HG02610 (cell line): ENCODE measurements around the gene VIL1.

Experiments used
- ATAC-seq: cut with Tn5 transposase; IDR thresholded peaks from one replicate; pipeline ENCODE4 v1.9.1; 2021; ENCODE audit warnings: mild to moderate bottlenecking, moderate library complexity; ENCODE audit not compliant: unreplicated experiment

Gene VIL1

DNA sequence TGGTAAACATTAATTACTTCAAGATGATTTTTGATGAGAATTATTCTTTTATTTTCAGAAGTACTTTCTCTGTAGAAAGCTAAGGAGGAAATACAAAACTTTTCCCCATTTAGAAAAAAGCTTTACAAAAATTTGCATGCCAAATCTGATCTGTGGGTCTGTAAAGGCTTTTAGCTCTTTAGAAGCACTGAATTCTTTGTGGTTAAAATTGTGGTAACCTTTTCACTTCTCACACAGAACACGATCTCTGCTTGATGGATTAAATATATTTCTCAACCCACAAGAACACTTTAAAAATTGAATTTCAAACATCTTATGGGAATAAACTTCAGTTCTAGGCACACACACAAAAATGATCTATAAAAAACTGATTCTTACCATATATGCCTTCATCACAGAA lies 63.7 kb downstream of the VIL1 start:
- ATAC-seq, result no peak

DNA sequence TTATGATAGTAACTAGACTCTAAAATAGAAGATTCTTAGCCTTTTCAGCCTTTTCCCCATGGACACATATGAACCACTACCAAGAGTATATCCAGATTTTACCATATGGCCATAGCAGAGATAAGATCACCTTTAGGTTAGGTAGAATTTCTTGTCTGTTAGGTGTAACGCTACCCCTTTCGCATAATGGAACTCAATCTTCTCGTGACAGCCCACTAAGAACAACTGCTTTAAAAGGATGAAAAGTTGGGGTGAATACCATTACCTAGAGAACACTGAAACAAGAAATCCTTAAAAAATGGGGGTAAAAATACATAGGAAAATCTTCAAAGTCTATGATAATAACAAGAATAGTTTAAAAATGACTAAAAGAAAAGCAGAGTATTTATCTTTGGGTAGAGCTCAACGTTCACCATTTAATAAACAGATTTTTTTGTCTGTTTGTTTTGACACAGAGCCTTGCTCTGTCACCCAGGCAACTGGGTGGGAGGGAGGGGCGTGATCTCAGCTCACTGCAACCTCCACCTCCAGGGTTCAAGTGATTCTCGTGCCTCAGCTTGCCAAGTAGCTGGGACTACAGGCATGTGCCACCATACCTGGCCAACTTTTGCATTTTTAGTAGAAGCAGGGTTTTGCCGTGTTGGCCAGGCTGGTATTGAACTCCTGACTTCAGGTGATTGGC lies 67.2 kb downstream of the VIL1 start:
- no peak for ATAC-seq

DNA sequence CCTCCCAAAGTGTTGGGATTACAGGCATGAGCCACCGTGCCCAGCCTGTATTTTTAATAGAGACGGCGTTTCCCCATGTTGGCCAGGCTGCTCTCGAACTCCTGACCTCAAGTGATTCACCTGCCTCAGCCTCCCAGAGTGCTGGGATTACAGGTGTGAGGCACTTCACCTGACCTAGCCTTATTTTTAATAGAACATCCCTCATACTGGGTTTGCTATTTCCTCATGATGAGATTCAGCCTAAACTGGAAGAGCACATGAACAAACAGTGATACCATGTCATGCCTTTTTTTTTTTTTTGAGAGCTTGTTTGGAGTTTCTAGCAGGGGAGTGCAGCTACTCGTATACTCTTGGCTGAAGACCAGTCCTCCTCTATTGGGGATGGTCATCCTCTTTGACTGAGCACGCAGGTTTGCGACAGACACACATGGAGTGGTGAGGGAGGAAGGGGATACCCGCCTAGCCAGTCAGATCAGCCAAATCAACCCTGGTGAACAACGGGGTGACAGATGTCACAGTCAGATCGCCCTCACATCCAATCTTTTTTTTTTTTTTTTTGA lies 81.7 kb downstream of the VIL1 start:
- no peak for ATAC-seq

DNA sequence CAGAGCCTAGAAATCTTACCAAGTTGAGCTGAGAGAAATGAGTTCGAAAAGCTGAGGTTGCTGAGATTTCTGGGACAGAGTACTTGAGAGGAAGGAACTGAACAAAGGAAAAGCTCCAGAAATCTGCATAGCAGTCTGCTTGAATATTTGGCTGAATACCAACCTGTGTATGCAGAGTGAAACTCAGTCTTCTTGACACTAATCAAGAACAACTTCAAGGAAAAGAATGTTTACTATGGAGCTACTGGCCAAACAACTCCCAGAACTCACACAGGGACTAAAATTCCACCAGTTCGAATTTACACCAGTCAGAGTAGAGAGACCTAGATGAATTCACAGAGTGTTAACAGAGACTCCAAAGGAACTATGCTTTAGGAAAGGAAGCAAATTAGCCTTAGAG lies 82.7 kb downstream of the VIL1 start:
- no peak for ATAC-seq
